Measurements from ENCODE around the gene LPP. TPM values are rescaled to one million over a fixed set of nuclear protein-coding genes. Genes with fewer than 3 reads are reported as not detected.

LPP gene
- total and polyA plus RNA-seq, 9 of the 15 experiments (the other 6 are each of a cell fraction or from before 2014, with no cell fraction given): 0.07 to 0.18 TPM; not detected in 7

DNA sequence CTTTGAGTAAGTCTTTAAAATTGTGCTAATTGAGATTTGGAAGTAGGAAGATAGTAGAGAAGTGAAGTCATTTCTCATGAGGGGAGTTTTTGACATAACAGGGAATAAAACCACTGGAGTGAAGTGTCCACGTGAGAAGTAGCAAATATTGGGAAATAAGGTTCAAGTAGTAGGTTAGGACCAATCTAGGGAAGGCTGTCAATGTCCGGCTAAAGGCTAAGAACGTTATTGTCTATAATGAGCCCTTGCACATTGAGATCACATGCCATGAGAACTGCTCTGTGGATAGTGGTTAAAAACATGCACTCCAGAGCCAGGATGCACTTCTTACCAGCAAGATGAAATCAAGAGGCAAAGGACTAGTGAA, 557.9 kb downstream of the LPP start:
- TF ChIP-seq BRF1 (IDR thresholded peaks at IDR 0.05; ENCODE audit: borderline replicate concordance, extremely low read depth, insufficient read length): no peak
- TF ChIP-seq, protein P1, sequence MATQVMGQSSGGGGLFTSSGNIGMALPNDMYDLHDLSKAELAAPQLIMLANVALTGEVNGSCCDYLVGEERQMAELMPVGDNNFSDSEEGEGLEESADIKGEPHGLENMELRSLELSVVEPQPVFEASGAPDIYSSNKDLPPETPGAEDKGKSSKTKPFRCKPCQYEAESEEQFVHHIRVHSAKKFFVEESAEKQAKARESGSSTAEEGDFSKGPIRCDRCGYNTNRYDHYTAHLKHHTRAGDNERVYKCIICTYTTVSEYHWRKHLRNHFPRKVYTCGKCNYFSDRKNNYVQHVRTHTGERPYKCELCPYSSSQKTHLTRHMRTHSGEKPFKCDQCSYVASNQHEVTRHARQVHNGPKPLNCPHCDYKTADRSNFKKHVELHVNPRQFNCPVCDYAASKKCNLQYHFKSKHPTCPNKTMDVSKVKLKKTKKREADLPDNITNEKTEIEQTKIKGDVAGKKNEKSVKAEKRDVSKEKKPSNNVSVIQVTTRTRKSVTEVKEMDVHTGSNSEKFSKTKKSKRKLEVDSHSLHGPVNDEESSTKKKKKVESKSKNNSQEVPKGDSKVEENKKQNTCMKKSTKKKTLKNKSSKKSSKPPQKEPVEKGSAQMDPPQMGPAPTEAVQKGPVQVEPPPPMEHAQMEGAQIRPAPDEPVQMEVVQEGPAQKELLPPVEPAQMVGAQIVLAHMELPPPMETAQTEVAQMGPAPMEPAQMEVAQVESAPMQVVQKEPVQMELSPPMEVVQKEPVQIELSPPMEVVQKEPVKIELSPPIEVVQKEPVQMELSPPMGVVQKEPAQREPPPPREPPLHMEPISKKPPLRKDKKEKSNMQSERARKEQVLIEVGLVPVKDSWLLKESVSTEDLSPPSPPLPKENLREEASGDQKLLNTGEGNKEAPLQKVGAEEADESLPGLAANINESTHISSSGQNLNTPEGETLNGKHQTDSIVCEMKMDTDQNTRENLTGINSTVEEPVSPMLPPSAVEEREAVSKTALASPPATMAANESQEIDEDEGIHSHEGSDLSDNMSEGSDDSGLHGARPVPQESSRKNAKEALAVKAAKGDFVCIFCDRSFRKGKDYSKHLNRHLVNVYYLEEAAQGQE (IDR thresholded peaks at IDR 0.05; ENCODE audit: borderline replicate concordance): no peak
- TF ChIP-seq, protein P1 (CRISPR knock-in tag; IDR thresholded peaks at IDR 0.05; ENCODE audit: low read depth): no peak
- no peak for TF ChIP-seq JUN (IDR thresholded peaks at IDR 0.05; ENCODE audit: borderline replicate concordance, low read depth, low read length)
- no peak for TF ChIP-seq JUN (CRISPR knock-in tag; IDR thresholded peaks at IDR 0.05; ENCODE audit: borderline replicate concordance)
- TF ChIP-seq SIRT6 (IDR thresholded peaks at IDR 0.05; ENCODE audit: low read depth, low read length): no peak
- TF ChIP-seq PPARD (CRISPR knock-in tag; IDR thresholded peaks at IDR 0.05): no peak
- TF ChIP-seq TAL1 (IDR thresholded peaks at IDR 0.05): no peak
- no peak for TF ChIP-seq KAT2B (IDR thresholded peaks at IDR 0.05; ENCODE audit: low read depth, low read length)
- no peak for TF ChIP-seq SMARCA5 (IDR thresholded peaks at IDR 0.05)
- no peak for TF ChIP-seq RBM17 (IDR thresholded peaks at IDR 0.05; ENCODE audit: borderline replicate concordance, low read depth, low read length)
- no peak for TF ChIP-seq NCOA4 (IDR thresholded peaks at IDR 0.05; ENCODE audit: partially characterized antibody)
- TF ChIP-seq ESRRA (IDR thresholded peaks at IDR 0.05; ENCODE audit: borderline replicate concordance, low read depth): no peak
- no peak for TF ChIP-seq ZNF445 (CRISPR knock-in tag; IDR thresholded peaks at IDR 0.05; ENCODE audit: low read depth)
- TF ChIP-seq MEF2D (tag; conservative IDR thresholded peaks at IDR 0.05; ENCODE audit: low read depth): no peak
- no peak for TF ChIP-seq SP1 (CRISPR knock-in tag; IDR thresholded peaks at IDR 0.05)
- Histone ChIP-seq H3K4me1 (replicated peaks in 1 of 2; ENCODE audit: control insufficient read depth in 2 of 2, insufficient read depth in 2 of 2, low read length in 2 of 2) (no peaks in the 10 kb centered on the region), H3K4me3 (no peak overlapping the region), H4K20me1 (replicated peaks; ENCODE audit: control insufficient read depth, insufficient read depth, low read length) (no peaks in the 10 kb centered on the region), H3K27ac (ENCODE audit: extremely low read depth, low read depth, low read length) (no peak overlapping the region), H3K27me3 (ENCODE audit: control insufficient read depth in 2 of 2, insufficient read depth in 2 of 2, low read length in 2 of 2) (no peaks in the 10 kb centered on the region), H2AFZ (ENCODE audit: low read depth, low read length) (no peak overlapping the region), H3K36me3 (ENCODE audit: control insufficient read depth, insufficient read depth, low read length) (no peaks in the 10 kb centered on the region), H3K9ac (ENCODE audit: insufficient read depth in 1 of 2, low read depth in 2 of 2, low read length in 2 of 2) (no peak overlapping the region), H3K4me2 (ENCODE audit: insufficient read depth, low read length) (no peak overlapping the region), H3K9me3 (replicated peaks; ENCODE audit: control insufficient read depth, insufficient read depth, low read depth, low read length) (no peaks in the 10 kb centered on the region), H3K79me2 (ENCODE audit: control insufficient read depth, insufficient read depth, low read length) (no peaks in the 10 kb centered on the region), H3K9me1 (ENCODE audit: control insufficient read depth, insufficient read depth, low read length) (no peaks in the 10 kb centered on the region)
- BruUV-seq (replicated peaks): no TSS peak
- FAIRE-seq: no peak
- ATAC-seq: no peak
- ChIA-PET CTCF (ENCODE audit: low intra/inter-chr PET ratio) (no interaction called here), POLR2A (no interaction called here)
- 0% methylated on average over 3 of the region's 3 CpGs for WGBS (ENCODE audit: insufficient coverage, low coverage, missing lambda C conversion rate)
- intact Hi-C loops (cut with micrococcal nuclease) (no loop called here), in situ Hi-C loops (cut with MboI) (no loop called here)
- DNase-seq (ENCODE audit: extremely low read depth in 1 of 4, low spot score in 3 of 4): no peak

All from K562 (cell line).